ENCODE measurements around the gene CFAP45. TPM values are rescaled to one million over a fixed set of nuclear protein-coding genes. Genes with fewer than 3 reads are reported as not detected.

CFAP45 gene
- total and polyA plus RNA-seq, 9 donors: 0.18 to 0.54 (median 0.43) TPM

GRCh38 chr1:159827549-159827948, 72.4 kb downstream of the CFAP45 start:
- Histone ChIP-seq H3K36me3 (ENCODE audit: control insufficient read depth, insufficient read depth, low read length) (no peaks in the 10 kb centered on the region), H3K27me3 (ENCODE audit: control insufficient read depth, insufficient read depth, low read length) (peaks cover 10% of the 10 kb centered on the region), H3K4me3 (ENCODE audit: low read length) (no peak overlapping the region), H3K4me1 (ENCODE audit: control insufficient read depth, insufficient read depth, low read length) (peaks cover 38% of the 10 kb centered on the region), H3K9me3 (replicated peaks; ENCODE audit: control insufficient read depth, low read depth, low read length) (no peaks in the 10 kb centered on the region), H3K27ac (ENCODE audit: low read length) (no peak overlapping the region)
- no peak for DNase-seq
- no CpG with 5 or more reads among the region's 3 CpGs for WGBS (ENCODE audit: insufficient coverage)

- Histone ChIP-seq H3K4me3 (ENCODE audit: low read length) (no peak overlapping the region), H3K27ac (ENCODE audit: low read length) (no peak overlapping the region), H3K4me1 (ENCODE audit: control insufficient read depth, insufficient read depth, low read length) (peaks cover 41% of the 10 kb centered on the region), H3K36me3 (ENCODE audit: control insufficient read depth, insufficient read depth, low read length) (no peaks in the 10 kb centered on the region), H3K9me3 (replicated peaks; ENCODE audit: control insufficient read depth, low read depth, low read length) (no peaks in the 10 kb centered on the region), H3K27me3 (ENCODE audit: control insufficient read depth, insufficient read depth, low read length) (peaks cover 13% of the 10 kb centered on the region)
- 80% methylated on average over 6 of the region's 6 CpGs for WGBS (ENCODE audit: insufficient coverage)
- DNase-seq: no peak
Observed at GRCh38 chr1:159827102-159827490, 72.9 kb downstream of the CFAP45 start.

DNA sequence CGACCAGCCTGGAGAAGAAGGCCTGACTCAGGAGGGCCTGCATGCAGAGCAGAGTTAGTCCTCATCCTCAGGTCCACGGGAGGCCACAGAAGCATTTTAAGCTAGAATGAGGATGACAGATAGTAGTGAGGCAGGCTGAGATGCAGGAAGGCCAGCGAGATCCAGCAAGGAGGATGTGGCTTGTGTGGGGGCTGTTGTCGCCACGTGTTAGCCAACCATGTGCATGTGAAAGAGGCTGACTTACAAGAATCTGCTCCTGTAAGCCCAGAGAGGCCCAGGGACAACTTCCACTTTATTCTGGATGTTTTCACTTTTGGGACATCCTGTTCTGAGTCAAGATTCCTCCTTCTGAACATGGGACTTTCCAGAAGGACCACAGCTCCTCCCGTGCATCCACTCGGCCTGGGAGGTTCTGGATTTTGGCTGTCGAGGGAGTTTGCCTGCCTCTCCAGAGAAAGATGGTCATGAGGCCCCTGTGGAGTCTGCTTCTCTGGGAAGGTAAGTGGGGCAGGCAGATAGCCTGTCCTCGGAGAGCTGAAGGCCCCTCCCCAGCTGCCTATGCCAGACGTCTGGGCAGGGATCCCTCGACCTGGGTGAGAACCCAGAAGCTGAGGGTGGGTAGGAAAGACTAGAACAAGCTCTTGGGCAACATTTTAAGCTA, 73.4 kb downstream of the CFAP45 start, which contains the start of gene SLAMF8:
SLAMF8 (plus strand) TSS at position 433 of the 661 bp plus-strand sequence; CDS start at position 459, 26 bp downstream.
- H3K27me3 ChIP-seq (ENCODE audit: control insufficient read depth, insufficient read depth, low read length): peaks cover 13% of the 10 kb centered on the region
- no peaks in the 10 kb centered on the region for H3K36me3 ChIP-seq (ENCODE audit: control insufficient read depth, insufficient read depth, low read length)
- no peak within 1 kb of the TSS for H3K4me3 ChIP-seq (ENCODE audit: low read length)
- DNase-seq: peak; percentile 57
- H3K4me1 ChIP-seq (ENCODE audit: control insufficient read depth, insufficient read depth, low read length): peaks cover 37% of the 10 kb centered on the region
- H3K9me3 ChIP-seq (replicated peaks; ENCODE audit: control insufficient read depth, low read depth, low read length): no peaks in the 10 kb centered on the region
- WGBS (ENCODE audit: insufficient coverage): 72% methylated on average over 6 of the region's 11 CpGs
- no peak within 1 kb of the TSS for H3K27ac ChIP-seq (ENCODE audit: low read length)

GRCh38 chr1:159825564-159825963, 74.4 kb downstream of the CFAP45 start:
- Histone ChIP-seq H3K4me1 (ENCODE audit: control insufficient read depth, insufficient read depth, low read length) (peaks cover 27% of the 10 kb centered on the region), H3K4me3 (ENCODE audit: low read length) (no peak overlapping the region), H3K9me3 (replicated peaks; ENCODE audit: control insufficient read depth, low read depth, low read length) (no peaks in the 10 kb centered on the region), H3K27me3 (ENCODE audit: control insufficient read depth, insufficient read depth, low read length) (peaks cover 16% of the 10 kb centered on the region), H3K27ac (ENCODE audit: low read length) (no peak overlapping the region), H3K36me3 (ENCODE audit: control insufficient read depth, insufficient read depth, low read length) (no peaks in the 10 kb centered on the region)
- no peak for DNase-seq
- WGBS (ENCODE audit: insufficient coverage): no CpG with 5 or more reads among the region's 3 CpGs

- WGBS (ENCODE audit: insufficient coverage): no CpG with 5 or more reads among the region's 7 CpGs
Observed at GRCh38 chr1:159823406-159823805, 76.6 kb downstream of the CFAP45 start.

More at GRCh38 chr1:159823406-159823805, 76.6 kb downstream of the CFAP45 start:
- Histone ChIP-seq H3K36me3 (ENCODE audit: control insufficient read depth, insufficient read depth, low read length) (no peaks in the 10 kb centered on the region), H3K9me3 (replicated peaks; ENCODE audit: control insufficient read depth, low read depth, low read length) (no peaks in the 10 kb centered on the region), H3K27ac (ENCODE audit: low read length) (no peak overlapping the region), H3K27me3 (ENCODE audit: control insufficient read depth, insufficient read depth, low read length) (peaks cover 18% of the 10 kb centered on the region), H3K4me1 (ENCODE audit: control insufficient read depth, insufficient read depth, low read length) (peaks cover 17% of the 10 kb centered on the region), H3K4me3 (ENCODE audit: low read length) (no peak overlapping the region)
- no peak for DNase-seq

Other genes with a start within 250 kb of the CFAP45 start
- gene CRP, start 185.6 kb downstream of the CFAP45 start, total RNA-seq: not detected
- not detected for gene CRP, start 185.6 kb downstream of the CFAP45 start, polyA plus RNA-seq (ENCODE audit: insufficient read depth in 1 of 8, insufficient read length in 8 of 8, low replicate concordance in 1 of 8)
- gene DUSP23, start 119.2 kb downstream of the CFAP45 start, total RNA-seq: 12.1 TPM
- 1 to 10 TPM; 5.2 to 8.5 (median 7.8) TPM for gene DUSP23, start 119.2 kb downstream of the CFAP45 start, polyA plus RNA-seq (ENCODE audit: insufficient read depth in 1 of 8, insufficient read length in 8 of 8, low replicate concordance in 1 of 8)
- gene FCRL6, start 97.8 kb downstream of the CFAP45 start, total RNA-seq: not detected
- gene FCRL6, start 97.8 kb downstream of the CFAP45 start, polyA plus RNA-seq (ENCODE audit: insufficient read depth in 1 of 8, insufficient read length in 8 of 8, low replicate concordance in 1 of 8): under 1 TPM in 4 of 8 donors, not detected in 4; 0.08 to 0.17 (median 0.11) TPM
- 0.27 TPM for gene SLAMF8, start 73.3 kb downstream of the CFAP45 start, total RNA-seq
- 1 to 10 TPM in 1 of 8 donors, under 1 TPM in 7; 0.19 to 1.5 (median 0.46) TPM for gene SLAMF8, start 73.3 kb downstream of the CFAP45 start, polyA plus RNA-seq (ENCODE audit: insufficient read depth in 1 of 8, insufficient read length in 8 of 8, low replicate concordance in 1 of 8)
- not detected for gene VSIG8, start 37.5 kb downstream of the CFAP45 start, total RNA-seq
- not detected for gene VSIG8, start 37.5 kb downstream of the CFAP45 start, polyA plus RNA-seq (ENCODE audit: insufficient read depth in 1 of 8, insufficient read length in 8 of 8, low replicate concordance in 1 of 8)
- 84.2 TPM for gene TAGLN2, start 25.3 kb upstream of the CFAP45 start, total RNA-seq
- gene TAGLN2, start 25.3 kb upstream of the CFAP45 start, polyA plus RNA-seq (ENCODE audit: insufficient read depth in 1 of 8, insufficient read length in 8 of 8, low replicate concordance in 1 of 8): 100 to 1,000 TPM; 167 to 251 (median 202) TPM
- gene IGSF9, start 45.4 kb upstream of the CFAP45 start, total RNA-seq: 0.13 TPM
- 1 to 10 TPM in 3 of 8 donors, under 1 TPM in 5; 0.29 to 5.9 (median 0.73) TPM for gene IGSF9, start 45.4 kb upstream of the CFAP45 start, polyA plus RNA-seq (ENCODE audit: insufficient read depth in 1 of 8, insufficient read length in 8 of 8, low replicate concordance in 1 of 8)
- not detected for gene SLAMF9, start 54.1 kb upstream of the CFAP45 start, total RNA-seq
- not detected for gene SLAMF9, start 54.1 kb upstream of the CFAP45 start, polyA plus RNA-seq (ENCODE audit: insufficient read depth in 1 of 8, insufficient read length in 8 of 8, low replicate concordance in 1 of 8)
- 3.6 TPM for gene PIGM, start 131.8 kb upstream of the CFAP45 start, total RNA-seq
- gene PIGM, start 131.8 kb upstream of the CFAP45 start, polyA plus RNA-seq (ENCODE audit: insufficient read depth in 1 of 8, insufficient read length in 8 of 8, low replicate concordance in 1 of 8): 1 to 10 TPM; 4.3 to 6.6 (median 5.3) TPM
- gene KCNJ10, start 170.0 kb upstream of the CFAP45 start, total RNA-seq: 0.35 TPM
- 1 to 10 TPM in 1 of 8 donors, under 1 TPM in 7; 0.30 to 1.6 (median 0.65) TPM for gene KCNJ10, start 170.0 kb upstream of the CFAP45 start, polyA plus RNA-seq (ENCODE audit: insufficient read depth in 1 of 8, insufficient read length in 8 of 8, low replicate concordance in 1 of 8)
- 0.09 TPM for gene KCNJ9, start 181.4 kb upstream of the CFAP45 start, total RNA-seq
- under 1 TPM in 7 of 8 donors, not detected in 1; 0.04 to 0.16 (median 0.09) TPM for gene KCNJ9, start 181.4 kb upstream of the CFAP45 start, polyA plus RNA-seq (ENCODE audit: insufficient read depth in 1 of 8, insufficient read length in 8 of 8, low replicate concordance in 1 of 8)
- gene IGSF8, start 198.5 kb upstream of the CFAP45 start, total RNA-seq: 15.4 TPM
- 10 to 100 TPM; 17.7 to 26.2 (median 22.1) TPM for gene IGSF8, start 198.5 kb upstream of the CFAP45 start, polyA plus RNA-seq (ENCODE audit: insufficient read depth in 1 of 8, insufficient read length in 8 of 8, low replicate concordance in 1 of 8)
- 55.0 TPM for gene ATP1A2, start 215.6 kb upstream of the CFAP45 start, total RNA-seq
- gene ATP1A2, start 215.6 kb upstream of the CFAP45 start, polyA plus RNA-seq (ENCODE audit: insufficient read depth in 1 of 8, insufficient read length in 8 of 8, low replicate concordance in 1 of 8): 10 to 100 TPM; 44.6 to 85.6 (median 59.4) TPM